ENCODE results near the gene PTPRN2. TPM values are rescaled to one million over a fixed set of nuclear protein-coding genes. Genes with fewer than 3 reads are reported as not detected.

The PTPRN2 gene
- total and polyA plus RNA-seq, 2 of the 8 experiments (the other 6 are each of a cell fraction or from before 2014, with no cell fraction given), result 2.6 to 4.5 TPM

- no peak for TF ChIP-seq CHD7 (IDR thresholded peaks at IDR 0.05; ENCODE audit: insufficient replicate concordance, low read length)
- TF ChIP-seq POLR2A (IDR thresholded peaks at IDR 0.05; ENCODE audit: control extremely low read depth in 1 of 2, low read depth in 2 of 2, low read length in 2 of 2), result no peak
- no peak for TF ChIP-seq PHF8 (conservative IDR thresholded peaks at IDR 0.05; ENCODE audit: low read depth, low read length)
- no peak for TF ChIP-seq MAFK (IDR thresholded peaks at IDR 0.05; ENCODE audit: low read depth, low read length)
- TF ChIP-seq CBX5 (IDR thresholded peaks at IDR 0.05; ENCODE audit: low read depth, low read length), result no peak
- no peak for TF ChIP-seq TCF12 (IDR thresholded peaks at IDR 0.05; ENCODE audit: low read depth, low read length)
- no peak for TF ChIP-seq ATF2 (IDR thresholded peaks at IDR 0.05; ENCODE audit: low read length)
- no peak for TF ChIP-seq TEAD4 (IDR thresholded peaks at IDR 0.05; ENCODE audit: low read depth, low read length)
- no peak for TF ChIP-seq KDM4A (IDR thresholded peaks at IDR 0.05; ENCODE audit: low read depth, low read length, severe bottlenecking)
Observed at GRCh38 chr7:158369866-158370265, 217.8 kb downstream of the PTPRN2 start (continued).

Data from H1 (cell line).